Hepatocyte (in vitro differentiated cells): ENCODE results near the gene CCL27.

ENCODE experiments used
- EZH2 ChIP-seq: fragments of 200-600 bp; sonication (generic); IDR thresholded peaks from 2 replicates; pipeline ENCODE4 v1.6.1; 2016; ENCODE audit warnings: antibody characterized with exemption, mild to moderate bottlenecking, borderline replicate concordance
- EZH2phosphoT487 ChIP-seq: fragments of 200-600 bp; sonication (generic); IDR thresholded peaks from one replicate; pipeline ENCODE4 v1.6.1; 2018; ENCODE audit warnings: antibody characterized with exemption, mild to moderate bottlenecking, low read depth, moderate library complexity; ENCODE audit not compliant: unreplicated experiment, severe bottlenecking
- TF ChIP-seq, protein P1 (sequence below): fragments of 200-600 bp; sonication (generic); IDR thresholded peaks from 2 replicates; pipeline ENCODE4 v1.5.1; 2016; ENCODE audit warnings: antibody characterized with exemption, mild to moderate bottlenecking; ENCODE audit not compliant: poor library complexity

DNA sequence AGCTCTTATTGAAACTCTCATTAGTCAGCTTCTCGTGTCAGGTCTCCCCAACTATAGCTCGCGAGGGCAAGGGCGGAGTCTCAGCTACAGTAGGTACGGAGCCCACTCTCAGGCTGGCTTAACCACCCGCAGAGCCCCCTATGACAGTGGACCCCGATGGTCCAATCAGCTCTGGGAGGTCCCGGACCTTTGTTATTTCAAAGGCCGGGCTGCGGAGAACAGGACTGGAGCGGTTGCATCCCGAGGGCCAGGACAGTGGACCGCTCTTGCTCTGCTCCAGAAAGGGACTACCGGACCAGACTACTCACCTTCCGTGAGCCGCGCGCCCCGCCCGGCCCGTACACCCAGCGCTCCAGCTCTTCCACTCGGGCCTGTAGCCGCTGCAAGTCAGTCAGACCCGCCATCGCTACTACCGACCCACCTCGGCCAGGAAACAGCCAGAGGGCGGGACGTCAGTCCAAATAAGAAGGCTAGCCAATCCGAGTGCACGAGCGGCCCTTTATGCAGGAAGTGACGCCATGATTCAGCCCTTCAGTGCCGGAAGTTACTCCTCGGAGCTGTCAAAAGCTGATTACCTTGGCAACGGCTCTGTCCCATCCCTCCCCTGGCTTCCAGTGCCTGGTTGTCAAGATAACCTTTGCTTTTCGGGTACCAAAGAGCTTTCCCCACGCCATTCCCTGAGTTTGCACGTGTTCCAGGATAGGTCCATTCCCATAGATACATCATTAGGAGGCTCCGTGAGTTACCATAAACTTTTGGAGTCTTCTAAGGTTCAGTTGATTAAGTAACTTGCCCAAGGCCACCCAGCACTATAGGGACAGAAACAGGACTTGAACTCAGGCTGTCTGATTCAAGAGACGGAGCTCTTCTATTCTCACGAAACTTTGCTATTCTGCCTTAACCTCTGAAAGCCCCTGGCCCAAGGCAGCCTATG, 42.1 kb downstream of the CCL27 start, which contains the start of gene DCTN3:
- TF ChIP-seq, protein P1, sequence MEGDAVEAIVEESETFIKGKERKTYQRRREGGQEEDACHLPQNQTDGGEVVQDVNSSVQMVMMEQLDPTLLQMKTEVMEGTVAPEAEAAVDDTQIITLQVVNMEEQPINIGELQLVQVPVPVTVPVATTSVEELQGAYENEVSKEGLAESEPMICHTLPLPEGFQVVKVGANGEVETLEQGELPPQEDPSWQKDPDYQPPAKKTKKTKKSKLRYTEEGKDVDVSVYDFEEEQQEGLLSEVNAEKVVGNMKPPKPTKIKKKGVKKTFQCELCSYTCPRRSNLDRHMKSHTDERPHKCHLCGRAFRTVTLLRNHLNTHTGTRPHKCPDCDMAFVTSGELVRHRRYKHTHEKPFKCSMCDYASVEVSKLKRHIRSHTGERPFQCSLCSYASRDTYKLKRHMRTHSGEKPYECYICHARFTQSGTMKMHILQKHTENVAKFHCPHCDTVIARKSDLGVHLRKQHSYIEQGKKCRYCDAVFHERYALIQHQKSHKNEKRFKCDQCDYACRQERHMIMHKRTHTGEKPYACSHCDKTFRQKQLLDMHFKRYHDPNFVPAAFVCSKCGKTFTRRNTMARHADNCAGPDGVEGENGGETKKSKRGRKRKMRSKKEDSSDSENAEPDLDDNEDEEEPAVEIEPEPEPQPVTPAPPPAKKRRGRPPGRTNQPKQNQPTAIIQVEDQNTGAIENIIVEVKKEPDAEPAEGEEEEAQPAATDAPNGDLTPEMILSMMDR: no peak
- TF ChIP-seq EZH2 (no peak), EZH2phosphoT487 (no peak)
